SH-SY5Y (cell line): ENCODE results near the gene PLAAT2.

Experiments
- GATA2 ChIP-seq: IDR thresholded peaks from 2 replicates; pipeline ENCODE4 v1.6.1; 2011; ENCODE audit warnings: mild to moderate bottlenecking, low read depth, low read length
- GATA3 ChIP-seq: IDR thresholded peaks from 2 replicates; pipeline ENCODE4 v1.6.1; 2011; ENCODE audit warnings: low read depth, mild to moderate bottlenecking, low read length, moderate library complexity

GRCh38 chr11:63532117-63532516, 31.1 kb downstream of the PLAAT2 start:
- no peak for TF ChIP-seq GATA2
- no peak for TF ChIP-seq GATA3
